Hair follicle dermal papilla cell (primary cell): ENCODE measurements around the gene KRTAP3-3. TPM values are rescaled to one million over a fixed set of nuclear protein-coding genes. Genes with fewer than 3 reads are reported as not detected.

Source experiments
- small RNA-seq: library from RNA; depleted of rRNA; stranded (forward); fragments of <200 nt; gene quantifications from one replicate; pipeline ENCODE3, GENCODE V24; 2012
- total RNA-seq: library from RNA; depleted of rRNA; stranded (reverse); fragments of >200 nt; gene quantifications from 2 replicates; pipeline ENCODE4 v1.2.3, GENCODE V29; 2012

KRTAP3-3 gene
- not detected in 2 replicates for total RNA-seq

GRCh38 chr17:40993839-40994238, at the start of gene KRTAP3-3:
Gene KRTAP3-3 (minus strand): TSS chr17:40994164. CDS start chr17:40994097, 67 bp downstream.

GRCh38 chr17:41040783-41041571, 47.0 kb upstream of the KRTAP3-3 start, which contains the start of gene KRTAP1-1:
Gene KRTAP1-1 (minus strand): TSS chr17:41041450. CDS start chr17:41041397, 53 bp downstream.

GRCh38 chr17:41034346-41034935, 40.5 kb upstream of the KRTAP3-3 start, which contains the start of gene KRTAP1-3:
Gene KRTAP1-3 (minus strand): TSS chr17:41034874. CDS start chr17:41034821, 53 bp downstream.

DNA sequence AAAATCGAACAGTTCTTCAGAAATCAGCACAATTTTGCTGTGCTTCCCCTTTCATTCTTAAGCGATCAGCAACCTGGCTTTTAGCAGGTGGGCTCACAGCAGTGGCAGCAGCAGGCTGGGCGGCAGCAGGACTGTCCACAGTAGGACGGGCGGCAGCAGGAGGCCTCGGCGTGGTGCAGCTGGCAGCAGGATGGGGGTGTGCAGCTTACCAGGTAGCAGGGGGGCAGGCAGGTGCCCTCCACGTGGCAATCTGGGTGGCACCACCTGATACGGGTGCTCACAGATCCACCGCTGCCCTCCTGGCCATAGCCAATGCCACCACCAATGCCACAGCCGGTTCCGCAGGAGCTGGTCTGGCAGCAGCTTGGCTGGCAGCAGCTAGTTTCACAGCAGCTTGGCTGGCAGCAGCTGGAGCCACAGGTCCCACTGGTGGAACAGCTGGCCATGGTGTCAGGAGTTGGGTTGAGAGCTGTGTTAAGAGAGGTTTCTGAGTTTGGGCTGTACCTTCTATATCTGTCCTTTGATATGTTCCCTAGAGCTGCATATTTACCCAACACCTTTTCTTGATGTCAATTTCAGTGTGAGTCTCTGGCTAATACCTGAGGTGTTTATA, 35.8 kb upstream of the KRTAP3-3 start, which contains the start of gene KRTAP1-4:
KRTAP1-4 (minus strand) TSS at position 563 of the 613 bp plus-strand sequence; CDS start at position 446, 117 bp downstream.

GRCh38 chr17:41026715-41027471, 32.9 kb upstream of the KRTAP3-3 start, which contains the start of gene KRTAP1-5:
Gene KRTAP1-5 (minus strand): TSS chr17:41027208. CDS start chr17:41027155, 53 bp downstream.

GRCh38 chr17:41008811-41009210, 14.8 kb upstream of the KRTAP3-3 start, which contains the start of gene KRTAP3-1:
Gene KRTAP3-1 (minus strand): TSS chr17:41009128. CDS start chr17:41009074, 54 bp downstream.

GRCh38 chr17:40999563-40999962, 5.6 kb upstream of the KRTAP3-3 start, which contains the start of gene KRTAP3-2:
Gene KRTAP3-2 (minus strand): TSS chr17:40999906. CDS start chr17:40999853, 53 bp downstream.

GRCh38 chr17:40984226-40984625, 9.7 kb downstream of the KRTAP3-3 start, which contains the start of gene KRT40:
Gene KRT40 (minus strand): TSS chr17:40984326. CDS start chr17:40984273, 53 bp downstream.

DNA sequence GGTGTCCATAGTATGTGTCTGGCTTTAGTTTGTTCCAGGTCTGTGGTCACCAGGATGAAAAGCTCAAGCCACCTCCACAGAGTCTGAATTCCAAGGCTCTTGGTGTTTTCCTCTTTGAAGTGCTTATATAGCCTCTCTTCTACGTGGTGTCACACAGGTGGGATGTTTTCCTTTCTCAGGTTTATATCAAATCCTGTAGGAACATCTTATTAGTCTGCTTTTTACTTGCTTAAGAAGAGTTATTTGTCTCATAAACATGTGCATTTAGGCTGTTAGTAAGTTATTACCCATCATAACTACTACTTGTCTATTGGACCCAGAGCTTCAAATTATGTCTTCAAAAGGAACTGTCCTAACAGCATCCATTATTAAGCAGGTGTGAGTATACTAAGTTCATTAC, 27.1 kb downstream of the KRTAP3-3 start, which contains the start of gene KRT39:
KRT39 (minus strand) TSS at position 101 of the 400 bp plus-strand sequence; CDS start at position 9, 92 bp downstream.

Small RNAs within 50 kb of the gene (small RNA-seq; reads per million reads assigned to genes)
- not detected for gene KRTAP3-4P

Other genes starting within 250 kb of the KRTAP3-3 start
- gene KRT25, start 238.8 kb downstream of the KRTAP3-3 start, total RNA-seq, result not detected in 2 replicates
- not detected in 2 replicates for gene KRT26, start 222.0 kb downstream of the KRTAP3-3 start, total RNA-seq
- not detected in 2 replicates for gene KRT27, start 211.6 kb downstream of the KRTAP3-3 start, total RNA-seq
- not detected in 2 replicates for gene KRT28, start 194.2 kb downstream of the KRTAP3-3 start, total RNA-seq
- gene KRT10, start 171.6 kb downstream of the KRTAP3-3 start, total RNA-seq, result 2.1 and 3.4 TPM in 2 replicates
- gene KRT12, start 126.9 kb downstream of the KRTAP3-3 start, total RNA-seq, result not detected in 2 replicates
- not detected in 2 replicates for gene KRT20, start 108.9 kb downstream of the KRTAP3-3 start, total RNA-seq
- gene KRT23, start 56.5 kb downstream of the KRTAP3-3 start, total RNA-seq, result 0.16 and 0.85 TPM in 2 replicates
- not detected in 2 replicates for gene KRT39, start 27.2 kb downstream of the KRTAP3-3 start, total RNA-seq
- not detected in 2 replicates for gene KRT40, start 9.8 kb downstream of the KRTAP3-3 start, total RNA-seq
- gene KRTAP3-2, start 5.7 kb upstream of the KRTAP3-3 start, total RNA-seq, result not detected in 2 replicates
- gene KRTAP3-1, start 15.0 kb upstream of the KRTAP3-3 start, total RNA-seq, result not detected in 2 replicates
- gene KRTAP1-5, start 33.0 kb upstream of the KRTAP3-3 start, total RNA-seq, result 1.5 and 6.0 TPM in 2 replicates
- not detected in 2 replicates for gene KRTAP1-4, start 36.0 kb upstream of the KRTAP3-3 start, total RNA-seq
- not detected in 2 replicates for gene KRTAP1-3, start 40.7 kb upstream of the KRTAP3-3 start, total RNA-seq
- not detected in 2 replicates for gene KRTAP1-1, start 47.3 kb upstream of the KRTAP3-3 start, total RNA-seq
- gene KRTAP2-1, start 53.2 kb upstream of the KRTAP3-3 start, total RNA-seq, result not detected in 2 replicates
- not detected in 2 replicates for gene KRTAP2-2, start 61.1 kb upstream of the KRTAP3-3 start, total RNA-seq
- gene KRTAP2-3, start 66.0 kb upstream of the KRTAP3-3 start, total RNA-seq, result not detected in 2 replicates
- not detected in 2 replicates for gene KRTAP2-4, start 71.7 kb upstream of the KRTAP3-3 start, total RNA-seq
- gene KRTAP4-7, start 90.0 kb upstream of the KRTAP3-3 start, total RNA-seq, result not detected in 2 replicates
- not detected in 2 replicates for gene KRTAP4-8, start 104.0 kb upstream of the KRTAP3-3 start, total RNA-seq
- not detected in 2 replicates for gene KRTAP4-16, start 108.0 kb upstream of the KRTAP3-3 start, total RNA-seq
- gene KRTAP4-9, start 111.2 kb upstream of the KRTAP3-3 start, total RNA-seq, result not detected in 2 replicates
- gene KRTAP4-11, start 124.2 kb upstream of the KRTAP3-3 start, total RNA-seq, result not detected in 2 replicates
- gene KRTAP4-12, start 130.0 kb upstream of the KRTAP3-3 start, total RNA-seq, result not detected in 2 replicates
- gene KRTAP4-6, start 146.4 kb upstream of the KRTAP3-3 start, total RNA-seq, result not detected in 2 replicates
- gene KRTAP4-5, start 155.7 kb upstream of the KRTAP3-3 start, total RNA-seq, result not detected in 2 replicates
- not detected in 2 replicates for gene KRTAP4-4, start 166.6 kb upstream of the KRTAP3-3 start, total RNA-seq
- gene KRTAP4-3, start 174.1 kb upstream of the KRTAP3-3 start, total RNA-seq, result not detected in 2 replicates
- not detected in 2 replicates for gene KRTAP4-2, start 184.1 kb upstream of the KRTAP3-3 start, total RNA-seq
- not detected in 2 replicates for gene KRTAP4-1, start 190.7 kb upstream of the KRTAP3-3 start, total RNA-seq
- gene KRTAP9-1, start 195.7 kb upstream of the KRTAP3-3 start, total RNA-seq, result not detected in 2 replicates
- not detected in 2 replicates for gene KRTAP9-2, start 232.5 kb upstream of the KRTAP3-3 start, total RNA-seq
- not detected in 2 replicates for gene KRTAP9-3, start 238.3 kb upstream of the KRTAP3-3 start, total RNA-seq
- not detected in 2 replicates for gene KRTAP9-8, start 243.8 kb upstream of the KRTAP3-3 start, total RNA-seq